K562 treated with DMSO at 1 percent for 24 hours (cell line): Measurements from ENCODE around the gene PAX4. TPM values are rescaled to one million over a fixed set of nuclear protein-coding genes. Genes with fewer than 3 reads are reported as not detected.

Source experiments
- total RNA-seq: library from RNA; unstranded; fragments of 300-600 nt; gene quantifications from 2 replicates; pipeline ENCODE4 v1.2.3, GENCODE V29; 2022; ENCODE audit warnings: low read depth; ENCODE audit not compliant: insufficient read depth

The PAX4 gene
- total RNA-seq, result not detected in 2 replicates

GRCh38 chr7:127618042-127618441 is at the start of gene PAX4:
TSS of gene PAX4 (minus strand) at chr7:127618142. CDS start at chr7:127615928, 2,214 bp downstream.

GRCh38 chr7:127651556-127652332 is 33.8 kb upstream of the PAX4 start, which contains the start of gene SND1:
TSS of gene SND1 (plus strand) at chr7:127652194. CDS start at chr7:127652374, 180 bp downstream.

GRCh38 chr7:127588019-127588696 is 29.8 kb downstream of the PAX4 start, which contains the start of gene ARF5:
TSS of gene ARF5 (plus strand) at chr7:127588411. CDS start at chr7:127588499, 88 bp downstream.

GRCh38 chr7:127585044-127585953 is 32.6 kb downstream of the PAX4 start, which contains the start of gene GCC1:
TSS of gene GCC1 (minus strand) at chr7:127585596. CDS start at chr7:127585182, 414 bp downstream.

Other genes starting within 250 kb of the PAX4 start
- 36.0 and 40.2 TPM in 2 replicates for gene ZNF800, start 225.4 kb downstream of the PAX4 start, total RNA-seq
- 19.0 and 21.2 TPM in 2 replicates for gene GCC1, start 32.5 kb downstream of the PAX4 start, total RNA-seq
- 415 and 425 TPM in 2 replicates for gene ARF5, start 29.7 kb downstream of the PAX4 start, total RNA-seq
- 0.75 TPM in 1 of 2 replicates, not detected in the other for gene FSCN3, start 24.4 kb downstream of the PAX4 start, total RNA-seq
- gene SND1, start 34.1 kb upstream of the PAX4 start, total RNA-seq, result 588 and 607 TPM in 2 replicates